Measurements from ENCODE around the gene ACTG2. TPM values are rescaled to one million over a fixed set of nuclear protein-coding genes. Genes with fewer than 3 reads are reported as not detected.
"Not testable (repeated sequence)": the region's sequence is repeated elsewhere in the genome, so short reads cannot be mapped to it uniquely, and the experiment has no call there.

The ACTG2 gene
- total RNA-seq, 1 experiment from 2014 or later, result 2.9 TPM

DNA sequence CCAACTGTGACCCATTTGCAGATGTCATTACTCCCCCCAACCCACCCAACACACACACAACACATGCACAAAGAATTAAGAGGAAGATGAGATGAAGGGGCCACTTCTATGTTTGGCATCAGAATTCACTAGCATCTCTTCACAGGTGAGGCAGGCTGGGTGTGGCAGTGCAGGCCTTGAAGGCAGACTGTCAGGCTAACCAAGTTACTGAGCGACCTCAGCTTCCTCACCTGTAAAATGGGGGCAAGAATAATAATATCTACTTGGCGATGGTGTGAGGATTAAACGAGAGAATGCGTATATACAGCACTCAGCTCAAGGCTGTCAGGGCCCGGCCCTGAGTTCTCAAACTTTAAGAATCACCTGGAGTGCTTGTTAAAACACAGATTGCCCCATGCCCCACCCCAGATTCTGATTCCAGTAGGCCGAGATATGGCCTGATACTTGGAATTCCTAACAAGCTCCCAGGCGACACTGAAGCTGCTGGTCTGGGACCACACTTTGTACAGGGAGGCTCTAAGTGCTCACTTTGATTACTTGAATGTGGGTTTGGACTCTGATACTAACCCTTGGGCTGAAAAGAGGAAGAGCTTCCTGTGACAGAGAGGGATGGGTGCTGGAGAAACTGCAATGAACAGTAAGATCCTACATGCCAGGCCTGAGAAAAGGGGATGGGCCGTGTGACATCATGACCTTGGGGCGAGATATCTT lies 1.1 kb downstream of the ACTG2 start:
- DNase-seq (ENCODE audit: low read depth), result no peak

- no peak for DNase-seq (ENCODE audit: low read depth)
Measured at GRCh38 chr2:73894475-73894850, 1.7 kb downstream of the ACTG2 start.

DNA sequence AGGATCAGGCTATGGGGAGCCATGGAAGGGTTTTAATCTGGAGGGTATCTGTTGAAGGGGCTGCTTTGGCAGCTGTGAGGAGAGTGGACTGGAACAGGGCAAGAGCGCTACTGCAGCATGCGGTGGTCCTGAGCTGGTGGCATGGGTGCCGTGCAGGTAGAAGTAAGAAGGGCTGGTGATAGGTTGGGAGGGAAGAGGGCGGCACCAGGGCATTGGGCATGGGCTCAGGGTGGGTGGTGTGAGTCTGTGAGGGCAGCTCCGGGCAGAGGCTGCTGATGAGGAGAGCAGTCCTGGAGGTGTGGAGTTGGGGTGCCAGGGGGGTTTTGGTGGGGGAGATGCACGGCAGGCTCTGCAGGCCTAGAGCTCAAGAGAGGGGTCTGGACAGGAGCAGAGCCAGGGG lies 2.1 kb downstream of the ACTG2 start:
- DNase-seq (ENCODE audit: low read depth), result no peak

DNA sequence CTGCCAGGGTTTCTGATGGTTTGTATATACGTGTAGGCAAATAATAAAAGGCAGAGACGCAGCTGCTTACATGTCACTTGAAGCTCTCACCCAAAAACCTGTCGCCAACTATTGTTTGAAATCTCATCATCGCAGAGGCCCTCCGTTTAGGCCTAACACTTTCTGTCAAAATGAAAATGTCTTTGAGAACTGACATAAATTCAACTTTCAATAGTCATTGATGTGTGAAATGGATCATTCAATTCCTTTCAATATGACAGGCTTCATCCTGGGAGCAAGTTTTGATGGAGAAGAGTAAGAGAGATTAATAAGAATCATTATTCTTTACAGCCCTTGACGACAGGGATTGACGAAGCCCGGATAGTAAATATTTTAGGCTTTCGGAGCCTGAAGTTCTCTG lies 2.7 kb downstream of the ACTG2 start:
- DNase-seq (ENCODE audit: low read depth), result no peak

DNA sequence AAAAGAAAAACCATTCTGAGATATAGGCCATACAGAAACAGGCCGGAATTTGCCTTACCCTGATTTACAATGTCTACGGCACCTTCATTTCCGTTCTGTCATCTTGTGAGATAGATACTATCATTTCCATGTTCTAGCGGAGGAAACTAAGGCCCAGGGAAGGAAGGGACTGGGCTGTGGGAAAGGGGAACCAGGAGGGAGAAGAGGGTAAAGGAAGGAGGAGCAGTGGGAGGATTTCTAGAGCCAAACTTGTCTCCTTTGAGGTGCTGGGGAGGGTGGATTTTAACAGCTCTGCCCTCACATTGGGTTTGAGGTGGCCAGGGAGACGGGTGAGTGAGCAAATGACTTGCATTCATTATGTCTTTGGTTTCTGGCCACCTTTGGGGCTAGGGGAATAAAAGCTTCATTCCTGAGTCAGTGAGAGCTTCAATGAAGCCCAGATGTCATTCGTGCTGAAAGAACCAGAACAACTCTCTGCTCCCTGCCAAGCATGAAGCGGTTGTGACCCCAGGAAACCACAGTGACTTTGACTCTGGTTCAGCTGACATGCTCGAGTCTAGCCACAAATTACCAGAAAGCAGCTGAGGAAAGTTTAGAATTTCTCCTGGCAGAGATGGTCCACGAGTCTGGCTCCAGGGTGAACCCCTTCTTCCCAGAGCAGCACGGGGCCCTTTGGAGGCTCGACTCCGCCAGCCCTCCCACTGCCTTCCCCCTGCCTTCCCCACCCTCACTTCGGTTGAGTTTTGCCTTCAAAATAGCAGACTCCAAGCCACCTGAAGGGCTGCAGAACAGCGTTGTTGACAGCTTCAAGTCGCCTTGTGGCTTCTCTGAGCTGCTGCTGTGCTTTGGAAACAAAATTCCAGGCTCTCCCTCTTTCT lies 3.8 kb downstream of the ACTG2 start:
- peak; percentile 94 for DNase-seq (ENCODE audit: low read depth)

GRCh38 chr2:73897240-73897583 lies 4.4 kb downstream of the ACTG2 start:
- no peak for DNase-seq (ENCODE audit: low read depth)

DNA sequence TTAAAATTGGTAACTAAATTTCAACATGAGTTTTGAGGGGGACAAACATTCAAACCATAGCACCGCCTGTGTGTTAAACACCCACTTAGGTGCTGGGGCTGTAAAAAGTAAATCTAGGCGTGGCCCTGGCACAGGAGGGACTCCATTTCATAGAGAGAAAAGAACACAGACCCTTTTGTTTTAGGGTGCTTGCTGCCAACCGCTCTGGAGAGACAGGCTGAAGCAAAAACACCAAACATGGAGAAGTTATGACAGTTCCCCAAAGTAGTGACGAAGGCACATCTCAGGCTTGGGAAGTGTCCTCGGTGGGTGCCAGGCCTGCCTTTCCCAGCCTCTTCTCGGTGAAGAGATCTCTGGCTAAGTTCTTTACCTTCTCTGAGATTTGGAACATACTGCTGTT lies 5.1 kb downstream of the ACTG2 start:
- no peak for DNase-seq (ENCODE audit: low read depth)

DNA sequence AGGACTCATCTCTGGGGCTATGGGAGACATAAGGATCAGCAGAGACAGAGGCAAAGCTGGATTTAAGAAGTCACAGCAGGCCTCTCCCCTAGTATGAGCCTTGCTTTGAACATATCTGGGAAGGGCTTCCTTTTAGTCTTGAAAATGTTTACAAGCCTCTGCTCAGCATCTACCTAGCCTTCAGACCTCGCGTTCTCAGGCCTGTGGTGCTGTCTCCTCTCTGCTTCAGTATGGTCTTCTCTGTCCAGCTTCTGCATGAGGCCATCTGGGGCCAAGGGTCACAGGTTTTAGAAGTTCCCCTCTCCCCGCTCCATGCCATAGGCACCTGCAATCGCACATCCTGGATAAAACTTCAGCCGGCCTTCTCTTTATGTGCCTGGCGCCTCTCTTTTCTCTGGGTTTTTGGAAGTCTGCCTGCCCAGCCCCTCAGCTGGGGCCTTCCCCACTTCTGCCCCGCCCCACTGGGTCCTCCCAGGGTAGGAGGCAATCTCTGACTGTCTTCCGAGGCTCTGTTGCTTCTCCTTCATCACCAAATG lies 7.1 kb downstream of the ACTG2 start:
- no peak for DNase-seq (ENCODE audit: low read depth)

DNA sequence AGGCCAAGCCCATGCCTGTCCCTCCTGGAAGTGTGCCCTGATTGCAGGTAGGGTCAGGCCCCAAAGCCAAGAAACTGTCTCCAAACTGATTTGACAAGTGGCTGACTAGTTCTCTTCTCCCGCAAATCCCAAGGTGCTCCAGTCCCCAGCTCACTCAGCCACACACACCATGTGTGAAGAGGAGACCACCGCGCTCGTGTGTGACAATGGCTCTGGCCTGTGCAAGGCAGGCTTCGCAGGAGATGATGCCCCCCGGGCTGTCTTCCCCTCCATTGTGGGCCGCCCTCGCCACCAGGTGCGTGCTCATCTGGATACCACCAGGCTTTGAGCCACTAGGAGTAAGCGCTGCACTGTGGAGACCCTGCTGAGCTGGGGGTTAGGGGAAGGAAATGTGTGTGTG lies 8.3 kb downstream of the ACTG2 start:
- DNase-seq (ENCODE audit: low read depth), result no peak

GRCh38 chr2:73902284-73902683 lies 9.5 kb downstream of the ACTG2 start:
- no peak for DNase-seq (ENCODE audit: low read depth)

GRCh38 chr2:73903313-73903712 lies 10.5 kb downstream of the ACTG2 start:
- no peak for DNase-seq (ENCODE audit: low read depth)

DNA sequence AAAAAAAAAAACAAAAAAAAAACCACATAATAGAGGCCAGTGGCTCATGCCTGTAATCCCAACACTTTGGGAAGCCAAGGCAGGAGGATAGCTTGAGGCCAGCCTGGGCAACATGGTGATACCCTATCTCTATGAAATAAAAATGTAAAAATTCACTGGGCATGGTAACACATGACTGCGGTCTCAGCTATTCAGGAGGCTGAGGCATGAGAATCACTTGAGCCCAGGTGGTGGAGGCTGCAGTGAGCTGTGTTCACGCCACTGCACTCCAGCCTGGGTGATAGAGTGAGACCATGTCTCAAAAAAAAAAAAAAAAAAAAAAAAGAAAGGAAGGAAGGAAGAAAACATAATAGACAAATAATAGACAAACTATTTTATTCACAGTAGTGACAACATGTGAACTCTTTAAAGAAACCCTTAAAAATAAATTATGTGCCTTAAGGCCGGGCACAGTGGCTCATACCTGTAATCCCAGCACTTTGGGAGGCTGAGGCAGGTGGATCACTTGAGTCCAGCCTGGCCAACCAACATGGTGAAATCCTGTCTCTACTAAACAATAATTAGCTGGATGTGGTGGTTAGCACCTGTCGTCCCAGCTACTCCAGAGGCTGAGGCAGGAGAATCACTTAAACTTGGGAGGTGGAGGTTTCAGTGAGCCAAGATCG lies 11.3 kb downstream of the ACTG2 start:
- not testable (repeated sequence) for DNase-seq (ENCODE audit: low read depth)

- no peak for DNase-seq (ENCODE audit: low read depth)
Measured at GRCh38 chr2:73904952-73905351, 12.1 kb downstream of the ACTG2 start.

- no peak for DNase-seq (ENCODE audit: low read depth)
Measured at GRCh38 chr2:73906847-73907505, 14.2 kb downstream of the ACTG2 start.

DNA sequence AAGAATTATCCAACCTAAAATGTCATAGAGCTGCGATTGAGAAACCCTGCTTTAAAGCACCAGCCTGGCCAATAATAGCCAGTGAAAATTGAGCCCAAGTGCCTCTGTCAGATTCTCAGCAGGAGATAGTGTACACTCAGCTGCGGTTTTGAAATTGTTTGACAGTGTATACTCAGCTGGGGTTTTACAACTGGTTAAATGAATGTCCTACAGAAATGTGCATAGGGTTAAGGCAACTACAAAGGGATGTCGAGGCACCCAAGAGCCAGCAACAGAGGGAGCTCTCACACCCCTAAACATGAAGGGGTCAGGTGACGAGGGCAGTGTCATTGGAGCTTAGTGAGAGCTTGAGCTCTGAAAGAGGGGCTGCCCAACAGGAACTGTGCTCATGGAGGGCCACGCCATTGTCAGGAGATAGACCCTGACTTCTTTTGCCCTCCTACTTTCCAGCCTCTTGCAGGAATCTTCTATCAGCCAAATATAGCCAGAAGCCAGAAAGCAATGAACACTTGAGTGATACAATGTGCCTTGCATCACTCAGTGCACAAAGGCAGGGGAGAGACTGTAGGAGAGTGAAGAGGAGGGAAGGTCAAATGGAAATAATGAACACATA lies 15.1 kb downstream of the ACTG2 start:
- DNase-seq (ENCODE audit: low read depth), result peak; percentile 33

DNA sequence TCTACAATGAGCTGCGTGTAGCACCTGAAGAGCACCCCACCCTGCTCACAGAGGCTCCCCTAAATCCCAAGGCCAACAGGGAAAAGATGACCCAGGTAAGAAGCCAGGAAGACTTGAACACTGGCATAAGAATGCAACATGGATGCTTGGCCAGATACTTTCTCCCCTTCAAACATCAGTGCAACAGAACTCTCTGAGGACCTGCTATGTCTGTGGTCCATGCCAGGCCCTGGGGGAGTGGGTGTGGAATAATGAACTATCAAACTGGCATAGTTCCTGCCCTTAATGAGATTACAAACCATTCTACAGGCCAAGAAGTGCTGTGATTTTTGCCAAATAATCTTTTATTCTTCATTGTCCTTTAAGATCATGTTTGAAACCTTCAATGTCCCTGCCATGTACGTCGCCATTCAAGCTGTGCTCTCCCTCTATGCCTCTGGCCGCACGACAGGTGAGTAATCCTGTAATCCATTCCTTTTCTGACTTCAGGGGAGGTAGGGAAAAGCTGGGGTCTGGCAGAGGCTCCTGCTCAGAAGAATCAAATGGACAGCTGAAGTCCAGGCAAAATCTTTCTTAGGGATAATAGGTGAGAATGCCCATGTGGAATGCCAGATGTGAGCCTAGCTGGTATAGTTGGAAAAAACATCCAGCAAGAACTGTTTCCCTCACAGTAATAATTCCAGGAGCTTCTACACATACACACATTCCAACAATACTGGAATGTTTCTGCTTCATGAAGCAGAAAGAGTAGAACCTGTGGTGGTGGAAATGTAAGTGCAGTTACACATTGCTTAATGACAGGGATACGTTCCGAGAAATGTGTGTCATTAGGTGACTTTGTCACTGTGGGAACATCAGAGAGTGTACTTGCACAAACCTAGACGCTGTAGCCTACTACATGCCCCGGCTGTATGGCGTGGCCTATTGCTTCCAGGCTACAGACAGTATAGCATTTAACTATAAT lies 16.2 kb downstream of the ACTG2 start:
- no peak for DNase-seq (ENCODE audit: low read depth)

GRCh38 chr2:73910873-73911547 lies 18.2 kb downstream of the ACTG2 start:
- no peak for DNase-seq (ENCODE audit: low read depth)

DNA sequence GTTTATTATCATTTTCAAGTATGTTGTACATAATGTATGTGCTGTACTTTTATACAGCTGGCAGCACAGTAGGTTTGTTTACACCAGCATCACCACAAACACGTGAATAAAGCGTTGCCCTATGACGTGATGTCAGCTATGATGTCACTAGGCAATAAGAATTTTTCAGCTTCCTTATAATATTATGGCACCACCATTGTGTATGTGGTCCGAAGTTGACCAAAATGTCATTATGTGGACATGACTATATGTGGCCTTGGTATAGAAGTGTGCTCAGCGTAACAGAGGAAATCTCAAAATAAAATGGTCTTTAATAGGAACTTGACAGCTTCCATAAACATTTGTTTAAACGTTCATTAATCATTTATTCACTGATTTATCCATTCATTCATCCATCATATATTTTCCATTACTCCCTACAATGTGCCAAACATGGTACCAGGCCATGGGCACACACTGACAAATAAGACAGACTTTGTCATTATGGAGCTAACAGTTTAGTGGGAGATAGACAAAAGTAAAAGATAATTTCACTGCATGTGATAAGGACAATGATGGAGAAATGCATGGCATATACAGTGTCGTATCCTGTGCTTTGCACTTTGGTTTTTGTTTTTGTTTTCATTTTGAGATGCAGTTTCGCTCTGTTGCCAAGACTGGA lies 18.9 kb downstream of the ACTG2 start:
- DNase-seq (ENCODE audit: low read depth), result no peak

- no peak for DNase-seq (ENCODE audit: low read depth)
Measured at GRCh38 chr2:73913414-73914054, 20.7 kb downstream of the ACTG2 start.

Data from RPMI7951 (cell line).